Activated naive CD4-positive, alpha-beta T cell treated with anti-CD3 and anti-CD28 coated beads for 36 hours (primary cell): ENCODE measurements around the gene RERE. TPM values are rescaled to one million over a fixed set of nuclear protein-coding genes. Genes with fewer than 3 reads are reported as not detected.

Experiments used
- CTCF ChIA-PET: fragments of 350-600 bp; sonication (Branson Sonifier 250); formaldehyde crosslinking; loops from one replicate; lab custom pipeline; 2021; ENCODE audit warnings: antibody characterized with exemption; lab: Charles Lee
- DNase-seq: peaks from one replicate; pipeline ENCODE4 v3.0.0-alpha.2; 2020
- H3K27ac Mint-ChIP-seq: one replicate; pipeline ENCODE4 v1.8.0; 2021; ENCODE audit warnings: mild to moderate bottlenecking, mixed read lengths
- H3K27me3 Mint-ChIP-seq: one replicate; pipeline ENCODE4 v1.8.0; 2021; ENCODE audit warnings: low read depth, mixed read lengths
- H3K36me3 Mint-ChIP-seq: one replicate; pipeline ENCODE4 v1.8.0; 2021; ENCODE audit warnings: low read depth, mixed read lengths
- H3K4me1 Mint-ChIP-seq: one replicate; pipeline ENCODE4 v1.8.0; 2021; ENCODE audit warnings: low read depth, mixed read lengths
- H3K4me3 Mint-ChIP-seq: one replicate; pipeline ENCODE4 v1.8.0; 2021; ENCODE audit warnings: mild to moderate bottlenecking, moderate library complexity, mixed read lengths
- H3K9me3 Mint-ChIP-seq: one replicate; pipeline ENCODE4 v1.8.0; 2021; ENCODE audit warnings: mixed read lengths
- intact Hi-C: fragments of 100-400 bp; cut with micrococcal nuclease; formaldehyde crosslinking; loops from one replicate; pipeline ENCODE4 v1.15.1; 2023
- total RNA-seq, 2 experiments: library from RNA; stranded (reverse); gene quantifications; one replicate each; pipeline ENCODE4 v1.2.3, GENCODE V29; 2021

Gene RERE
- total RNA-seq, 2 experiments from 2014 or later: 46.4 to 47.6 TPM

DNA sequence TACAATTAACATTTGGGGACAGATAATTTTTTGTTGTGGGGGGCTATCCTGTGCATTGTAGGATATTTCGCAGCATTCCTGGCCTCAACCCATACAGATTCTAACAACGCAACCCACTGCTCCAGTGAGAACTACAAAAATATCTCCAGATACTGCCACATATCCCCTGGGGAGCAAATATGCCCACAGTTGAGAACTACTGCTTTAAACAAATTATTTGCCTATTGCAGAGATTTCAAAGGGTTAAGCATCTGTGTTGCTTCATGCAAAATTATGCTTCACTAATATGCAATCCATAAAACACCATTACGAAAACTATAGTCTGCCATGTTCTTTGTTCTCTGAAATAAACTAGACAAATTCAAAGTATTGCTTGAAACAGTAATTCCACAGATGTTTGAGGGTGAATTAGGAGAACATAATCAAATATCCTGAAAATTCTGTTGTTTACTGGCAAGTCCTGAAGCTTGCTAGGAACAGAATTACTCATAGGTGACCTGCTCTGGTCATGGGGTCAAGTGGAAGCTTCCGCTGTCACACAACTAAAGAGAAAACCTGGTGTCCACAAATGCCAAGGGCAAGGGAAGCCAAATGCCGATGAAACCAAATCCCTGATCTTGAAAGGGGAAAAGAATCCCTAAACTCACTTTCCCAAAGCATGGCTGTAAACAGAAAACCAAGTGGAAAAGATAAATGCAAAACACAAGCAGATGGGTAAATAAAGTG, 149.4 kb downstream of the RERE start:
- intact Hi-C loops: no loop called here
- Mint-ChIP-seq H3K27ac (no peak overlapping the region), H3K4me1 (peaks cover 40% of the 10 kb centered on the region), H3K9me3 (no peaks in the 10 kb centered on the region), H3K36me3 (no peaks in the 10 kb centered on the region), H3K4me3 (no peak overlapping the region), H3K27me3 (no peaks in the 10 kb centered on the region)
- CTCF ChIA-PET: interaction anchor here (0.6 to 1.9 kb wide), 2 partner anchors 106 to 183 kb away, joined by 3 to 4 read pairs; no protein-coding TSS in a partner anchor
- DNase-seq: no peak

DNA sequence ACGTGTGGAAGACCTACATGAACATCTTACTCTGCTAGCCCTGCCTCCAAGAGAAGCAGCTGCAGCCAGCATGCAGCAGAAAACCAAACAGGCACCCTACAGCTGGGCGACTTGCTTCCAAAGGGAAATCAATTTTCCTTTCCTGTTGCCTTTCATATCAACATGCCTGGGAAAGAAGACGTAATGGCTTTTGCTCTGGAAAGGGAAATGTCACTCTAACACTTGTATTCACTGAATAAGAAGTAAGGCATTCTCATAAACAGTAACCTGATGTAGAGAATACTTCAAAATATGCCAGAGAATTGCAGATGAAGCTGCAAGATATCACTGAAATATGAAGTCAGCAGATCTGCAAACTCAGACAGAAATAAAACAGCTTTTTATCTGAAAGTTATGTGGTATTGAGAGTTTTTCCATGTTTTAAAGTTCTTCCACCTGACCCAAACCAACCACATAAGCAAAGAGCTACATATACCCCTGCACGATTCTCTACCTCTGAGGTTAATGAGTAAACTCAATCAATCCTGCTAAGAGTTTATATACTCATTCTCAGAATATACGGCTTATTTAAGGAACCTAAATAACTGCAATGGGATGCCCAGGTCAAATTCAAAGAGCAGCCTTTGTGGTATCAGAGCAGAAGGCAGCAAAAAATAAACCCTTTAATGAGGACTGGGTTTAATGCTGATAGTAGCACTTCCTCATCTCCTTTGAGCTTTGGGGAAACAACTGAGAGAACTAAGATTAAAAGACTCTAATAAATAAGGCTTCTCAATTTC, 150.9 kb downstream of the RERE start:
- Mint-ChIP-seq H3K4me1 (peaks cover 40% of the 10 kb centered on the region), H3K4me3 (no peak overlapping the region), H3K27ac (no peak overlapping the region)

DNA sequence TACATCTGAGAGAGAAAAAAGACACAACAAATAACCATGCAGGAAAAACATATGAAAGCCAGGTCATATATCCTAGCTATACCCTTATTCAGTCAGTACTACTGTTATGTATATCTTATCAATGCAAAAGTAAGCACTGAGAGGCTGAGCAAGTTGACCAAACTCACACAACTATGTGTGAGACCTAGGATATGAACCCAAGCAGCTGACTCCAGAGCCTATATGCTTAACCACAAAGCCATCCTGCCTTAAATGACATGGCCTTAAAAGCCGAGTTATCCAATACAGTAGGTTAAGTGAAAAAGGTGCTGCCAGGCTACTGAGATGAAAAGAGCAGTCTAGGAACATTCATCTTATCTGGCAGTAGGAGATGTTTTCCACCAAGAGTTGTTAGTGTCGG, 151.6 kb downstream of the RERE start:
- DNase-seq: peak; percentile 28
- peaks cover 33% of the 10 kb centered on the region for H3K4me1 Mint-ChIP-seq
- no peaks in the 10 kb centered on the region for H3K27me3 Mint-ChIP-seq
- no peak overlapping the region for H3K27ac Mint-ChIP-seq
- no peak overlapping the region for H3K4me3 Mint-ChIP-seq
- H3K36me3 Mint-ChIP-seq: no peaks in the 10 kb centered on the region
- intact Hi-C loops: no loop called here
- CTCF ChIA-PET: interaction anchor here (0.6 kb wide), 1 partner anchor 54 kb away, joined by 3 read pairs; no protein-coding TSS in a partner anchor
- no peaks in the 10 kb centered on the region for H3K9me3 Mint-ChIP-seq

More for the DNA sequence above, 150.9 kb downstream of the RERE start:
- CTCF ChIA-PET: interaction anchor here (0.6 to 1.9 kb wide), 4 partner anchors 13 to 105 kb away, joined by 3 to 4 read pairs (median 3); no protein-coding TSS in a partner anchor
- no peaks in the 10 kb centered on the region for H3K36me3 Mint-ChIP-seq
- DNase-seq: no peak
- H3K27me3 Mint-ChIP-seq: no peaks in the 10 kb centered on the region
- intact Hi-C loops: no loop called here
- H3K9me3 Mint-ChIP-seq: no peaks in the 10 kb centered on the region

DNA sequence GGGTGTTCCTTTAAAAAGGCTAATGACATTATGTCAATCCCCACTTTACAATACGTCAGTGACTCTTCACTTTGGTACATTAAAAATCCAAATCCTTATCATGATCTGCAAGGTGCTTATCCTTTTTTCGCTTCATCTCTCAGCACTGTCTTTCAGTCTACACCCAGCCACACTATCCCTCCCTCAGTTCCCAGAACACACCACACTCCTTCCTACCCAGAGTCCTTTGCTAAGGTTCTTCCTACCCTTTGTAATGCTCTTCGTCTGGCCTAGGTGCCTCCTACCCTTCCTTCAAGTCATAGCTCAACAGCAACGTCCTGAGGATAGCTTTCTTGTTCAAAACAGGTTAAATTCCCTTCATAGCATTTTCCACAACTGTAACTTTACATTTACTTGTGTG, 152.6 kb downstream of the RERE start:
- intact Hi-C loops: loop anchor here (1.0 to 5.0 kb wide), 3 partner anchors 14 to 268 kb away; no protein-coding TSS in a partner anchor
- Mint-ChIP-seq H3K27me3 (no peaks in the 10 kb centered on the region), H3K4me1 (peaks cover 23% of the 10 kb centered on the region), H3K36me3 (no peaks in the 10 kb centered on the region), H3K4me3 (no peak overlapping the region), H3K9me3 (no peaks in the 10 kb centered on the region), H3K27ac (no peak overlapping the region)
- DNase-seq: no peak
- CTCF ChIA-PET: interaction anchor here (1.0 kb wide), 1 partner anchor 104 kb away, joined by 3 read pairs; no protein-coding TSS in a partner anchor

DNA sequence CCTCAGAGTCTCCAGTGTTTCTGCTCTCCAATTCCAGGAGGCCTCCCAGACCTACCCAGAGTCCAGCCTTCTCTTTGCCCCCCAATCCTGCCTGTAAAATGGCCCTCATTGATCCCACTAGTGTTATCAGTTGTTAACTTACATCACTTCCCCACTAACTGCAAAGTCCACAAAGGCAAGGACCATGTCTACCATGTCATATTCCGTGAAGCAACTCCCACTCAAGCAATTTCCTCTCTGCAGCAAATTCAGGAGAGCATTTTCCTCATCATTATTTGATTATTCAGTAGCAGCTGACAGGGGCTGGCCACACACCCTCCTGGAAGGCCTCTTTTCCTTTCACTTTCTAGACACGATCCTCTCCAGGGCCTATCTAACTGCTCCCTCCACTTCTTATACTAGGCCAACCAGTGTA, 153.5 kb downstream of the RERE start:
- CTCF ChIA-PET: interaction anchor here (0.6 to 1.2 kb wide), 2 partner anchors 65 to 102 kb away, joined by 3 read pairs; no protein-coding TSS in a partner anchor
- Mint-ChIP-seq H3K4me1 (peaks cover 16% of the 10 kb centered on the region), H3K9me3 (no peaks in the 10 kb centered on the region), H3K27me3 (no peaks in the 10 kb centered on the region), H3K36me3 (no peaks in the 10 kb centered on the region), H3K27ac (no peak overlapping the region), H3K4me3 (no peak overlapping the region)
- peak; percentile 35 for DNase-seq
- intact Hi-C loops: loop anchor here (1.0 to 5.0 kb wide), 3 partner anchors 15 to 267 kb away; no protein-coding TSS in a partner anchor

DNA sequence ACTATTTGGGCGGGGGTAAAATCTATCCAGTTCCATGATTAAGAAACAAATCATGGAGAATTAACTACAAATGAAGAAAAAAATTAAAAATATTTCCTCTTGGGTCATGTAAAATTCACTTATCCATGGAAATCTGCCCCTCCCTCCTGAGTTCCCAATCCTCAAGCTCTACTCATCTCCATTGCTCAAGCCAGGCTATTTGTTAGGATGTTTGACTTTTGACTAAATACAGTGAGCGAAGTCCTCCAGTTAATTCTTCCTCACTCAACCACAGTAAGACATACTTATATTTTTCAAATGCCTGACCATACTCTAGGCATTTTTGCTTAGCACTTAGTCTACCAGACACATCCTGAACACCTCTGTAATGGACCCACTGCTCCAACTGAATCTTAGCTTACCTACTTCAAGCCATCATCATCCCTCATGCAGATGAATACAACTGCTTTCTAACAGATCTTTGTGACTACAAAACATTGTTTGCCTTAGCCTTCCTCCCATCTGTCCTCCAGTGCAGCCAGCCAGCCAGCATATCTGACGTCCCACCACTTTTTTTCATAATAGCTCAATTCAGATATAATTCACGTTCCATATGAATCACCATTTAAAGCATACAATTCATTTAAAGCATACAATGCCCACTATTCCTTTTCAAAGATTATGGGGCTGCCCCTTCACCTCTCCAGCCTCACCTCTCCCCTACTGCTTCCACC, 154.2 kb downstream of the RERE start:
- CTCF ChIA-PET: interaction anchor here (0.6 to 1.2 kb wide), 2 partner anchors 66 to 102 kb away, joined by 3 read pairs; no protein-coding TSS in a partner anchor
- intact Hi-C loops: loop anchor here (5.0 kb wide), 2 partner anchors 36 to 266 kb away; no protein-coding TSS in a partner anchor
- H3K4me1 Mint-ChIP-seq: peaks cover 10% of the 10 kb centered on the region
- no peak overlapping the region for H3K27ac Mint-ChIP-seq
- no peak overlapping the region for H3K4me3 Mint-ChIP-seq
- H3K36me3 Mint-ChIP-seq: no peaks in the 10 kb centered on the region
- no peak for DNase-seq
- H3K27me3 Mint-ChIP-seq: no peaks in the 10 kb centered on the region
- no peaks in the 10 kb centered on the region for H3K9me3 Mint-ChIP-seq

DNA sequence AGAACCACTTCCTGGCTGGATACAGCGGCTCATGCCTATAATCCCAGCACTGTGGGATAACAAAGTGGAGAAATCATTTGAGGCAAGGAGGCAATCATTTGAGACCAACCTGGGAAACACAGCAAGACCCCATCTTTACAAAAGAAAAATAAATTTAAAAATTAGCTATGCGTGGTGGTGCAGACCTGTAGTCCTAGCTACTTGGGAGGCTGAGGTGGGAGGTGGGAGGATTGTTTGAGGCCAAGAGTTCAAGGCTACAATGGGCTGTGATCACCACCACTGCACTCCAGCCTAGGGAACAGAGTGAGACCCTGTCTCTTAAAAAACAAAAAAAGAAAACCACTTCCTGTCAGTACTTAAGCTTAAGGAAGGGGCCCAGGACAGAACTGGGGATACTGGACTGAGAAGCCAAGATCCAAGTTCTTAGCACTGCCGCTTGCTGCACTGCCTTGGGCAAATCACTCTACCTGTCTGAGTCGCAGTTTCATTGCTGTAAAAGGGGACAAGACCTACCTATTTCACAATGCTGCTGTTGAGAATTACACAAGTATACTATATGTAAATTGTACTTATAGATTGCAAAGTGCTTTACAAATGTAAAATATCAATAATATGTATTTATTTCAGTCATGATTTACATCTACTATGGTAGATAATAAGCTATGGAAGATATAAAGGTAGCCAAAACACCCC, 154.9 kb downstream of the RERE start:
- Mint-ChIP-seq H3K4me3 (no peak overlapping the region), H3K4me1 (peaks cover 9% of the 10 kb centered on the region), H3K27ac (no peak overlapping the region), H3K36me3 (no peaks in the 10 kb centered on the region), H3K9me3 (no peaks in the 10 kb centered on the region), H3K27me3 (no peaks in the 10 kb centered on the region)
- intact Hi-C loops: loop anchor here (5.0 kb wide), 2 partner anchors 35 to 265 kb away; no protein-coding TSS in a partner anchor
- CTCF ChIA-PET: interaction anchor here (0.8 to 1.2 kb wide), 4 partner anchors 8 to 253 kb away, joined by 3 to 4 read pairs (median 4); no protein-coding TSS in a partner anchor
- DNase-seq: peak; percentile 34

DNA sequence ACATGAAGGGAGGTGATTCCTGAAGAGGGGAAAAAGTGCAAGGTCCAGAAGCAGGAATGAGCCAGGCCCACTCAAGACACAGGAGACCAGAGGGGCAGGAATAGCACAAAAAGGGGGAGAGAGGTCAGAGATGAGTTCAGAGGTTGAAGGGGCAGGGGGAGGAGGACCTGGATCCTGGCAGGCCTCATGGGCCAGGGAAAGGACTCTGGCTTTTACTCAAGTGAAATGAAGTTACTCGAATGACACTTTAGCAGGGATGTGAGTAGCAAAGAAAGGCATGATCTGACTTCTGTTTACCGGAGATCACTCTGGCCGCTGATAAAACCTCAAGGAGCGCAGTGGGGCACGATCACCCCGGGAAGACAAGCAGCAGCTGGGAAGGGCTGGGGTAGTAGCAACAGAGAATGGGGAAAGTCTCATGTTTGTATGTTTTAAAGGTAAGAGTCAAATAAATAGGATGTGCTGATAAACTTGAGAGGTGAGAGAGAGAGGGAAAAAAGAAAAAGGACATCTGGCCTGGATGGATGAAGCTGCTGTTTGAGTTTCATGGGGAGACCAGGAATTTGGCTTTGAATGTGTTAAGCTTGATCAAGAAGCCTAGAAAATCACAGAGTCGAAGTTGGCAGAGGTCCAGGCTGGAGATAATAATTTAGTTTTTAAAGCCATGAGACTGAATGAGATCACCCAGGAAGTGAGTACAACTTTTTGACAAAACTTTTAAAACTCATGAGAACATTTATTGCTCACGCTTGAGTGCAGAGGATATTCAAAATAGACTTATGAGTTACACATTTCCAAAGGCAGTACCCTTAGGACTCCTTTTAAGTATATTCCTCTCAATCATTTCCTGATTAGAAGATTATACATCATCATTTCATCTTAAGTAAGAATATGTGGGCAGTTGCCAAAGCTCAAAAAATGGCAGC, 156.0 kb downstream of the RERE start:
- no peaks in the 10 kb centered on the region for H3K9me3 Mint-ChIP-seq
- H3K4me1 Mint-ChIP-seq: peaks cover 9% of the 10 kb centered on the region
- no peaks in the 10 kb centered on the region for H3K27me3 Mint-ChIP-seq
- no peak overlapping the region for H3K27ac Mint-ChIP-seq
- intact Hi-C loops: loop anchor here (1.0 to 5.0 kb wide), 5 partner anchors 9 to 264 kb away; no protein-coding TSS in a partner anchor
- DNase-seq: peak; percentile 79
- H3K36me3 Mint-ChIP-seq: no peaks in the 10 kb centered on the region
- CTCF ChIA-PET: interaction anchor here (0.8 to 3.0 kb wide), 4 partner anchors 9 to 252 kb away, joined by 3 to 13 read pairs (median 4); no protein-coding TSS in a partner anchor
- no peak overlapping the region for H3K4me3 Mint-ChIP-seq

DNA sequence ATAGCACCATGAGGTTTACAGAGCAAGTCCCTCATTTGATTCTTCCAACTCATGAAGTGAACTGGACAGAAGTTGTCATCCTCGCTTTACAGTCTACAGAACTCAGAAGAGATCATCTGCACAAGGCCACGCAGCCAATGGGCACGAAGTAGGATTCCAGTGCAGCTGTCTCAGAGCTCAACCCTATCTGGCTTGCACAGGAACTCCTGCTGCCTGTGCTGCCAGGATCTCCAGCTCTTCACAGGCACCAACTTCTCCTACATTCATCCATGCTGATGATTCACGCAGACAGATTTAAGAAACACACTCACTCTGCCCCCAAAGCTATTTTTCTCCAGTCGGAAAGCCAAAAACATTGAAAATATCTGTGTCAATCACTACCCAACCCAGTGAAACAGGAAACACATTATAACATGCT, 157.0 kb downstream of the RERE start:
- Mint-ChIP-seq H3K27ac (no peak overlapping the region), H3K36me3 (peaks cover 8% of the 10 kb centered on the region), H3K4me3 (no peak overlapping the region), H3K9me3 (no peaks in the 10 kb centered on the region), H3K4me1 (peaks cover 9% of the 10 kb centered on the region), H3K27me3 (no peaks in the 10 kb centered on the region)
- CTCF ChIA-PET: interaction anchor here (0.5 to 3.0 kb wide), 4 partner anchors 9 to 245 kb away, joined by 3 to 13 read pairs (median 4); no protein-coding TSS in a partner anchor
- no peak for DNase-seq
- intact Hi-C loops: loop anchor here (5.0 kb wide), 2 partner anchors 33 to 263 kb away; no protein-coding TSS in a partner anchor

DNA sequence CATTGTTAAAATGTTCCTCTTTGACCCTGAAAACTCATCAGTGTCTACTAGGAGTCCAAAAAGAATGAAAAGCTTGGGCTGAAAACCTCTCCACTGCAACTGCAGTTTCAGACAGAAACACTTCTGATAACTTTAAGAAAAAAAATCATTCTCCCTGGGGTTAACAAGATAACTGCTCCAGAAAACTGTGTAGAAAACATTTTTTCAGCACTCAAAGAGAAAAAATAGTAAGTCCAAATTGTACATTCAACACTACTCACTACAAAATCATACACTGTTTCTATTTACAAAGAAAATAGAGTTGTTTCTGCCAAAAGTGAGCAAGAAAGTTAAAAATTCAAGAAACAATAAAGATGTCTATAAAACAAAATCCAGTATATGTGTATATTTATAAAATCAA, 157.8 kb downstream of the RERE start:
- H3K27me3 Mint-ChIP-seq: no peaks in the 10 kb centered on the region
- DNase-seq: no peak
- intact Hi-C loops: no loop called here
- H3K36me3 Mint-ChIP-seq: peaks cover 12% of the 10 kb centered on the region
- no peaks in the 10 kb centered on the region for H3K9me3 Mint-ChIP-seq
- H3K4me3 Mint-ChIP-seq: no peak overlapping the region
- CTCF ChIA-PET: interaction anchor here (0.7 to 3.0 kb wide), 2 partner anchors 98 to 228 kb away, joined by 3 to 13 read pairs; no protein-coding TSS in a partner anchor
- H3K27ac Mint-ChIP-seq: no peak overlapping the region
- peaks cover 9% of the 10 kb centered on the region for H3K4me1 Mint-ChIP-seq
